ENCODE results near the gene SEMA5A.

SEMA5A gene

GRCh38 chr5:9425710-9426109, 120.2 kb downstream of the SEMA5A start:
- ChIA-PET CTCF (no interaction called here), POLR2A (no interaction called here)
- Histone ChIP-seq H3K27ac (ENCODE audit: extremely low read depth, low read depth, low read length) (no peak overlapping the region), H3K9me3 (ENCODE audit: control insufficient read depth, insufficient read depth, low read depth, low read length) (no peaks in the 10 kb centered on the region), H3K4me3 (ENCODE audit: low read depth, low read length) (no peak overlapping the region), H3K4me1 (ENCODE audit: control insufficient read depth, insufficient read depth, low read length) (peaks cover 30% of the 10 kb centered on the region), H3K36me3 (ENCODE audit: control insufficient read depth in 2 of 2, insufficient read depth in 1 of 2, low read length in 2 of 2) (no peaks in the 10 kb centered on the region)
- TF ChIP-seq SCRT2 (tag by site-specific recombination; IDR thresholded peaks at IDR 0.05) (no peak), PRDM4 (tag by site-specific recombination; IDR thresholded peaks at IDR 0.05) (no peak)

- POLR2A ChIA-PET = no interaction called here
- Histone ChIP-seq H3K27ac (ENCODE audit: extremely low read depth, low read depth, low read length) (no peak overlapping the region), H3K9me3 (ENCODE audit: control insufficient read depth, insufficient read depth, low read depth, low read length) (peaks cover under 1% of the 10 kb centered on the region; the same call in 1 of the 2 replicates), H3K4me1 (ENCODE audit: control insufficient read depth, insufficient read depth, low read length) (peaks cover 17% of the 10 kb centered on the region), H3K4me3 (ENCODE audit: low read depth, low read length) (no peak overlapping the region), H3K36me3 (ENCODE audit: control insufficient read depth in 2 of 2, insufficient read depth in 1 of 2, low read length in 2 of 2) (no peaks in the 10 kb centered on the region)
- CTCF ChIA-PET = interaction anchor here (0.6 to 0.8 kb wide), 3 partner anchors 36 to 1607 kb away, joined by 3 to 4 read pairs (median 3); no protein-coding TSS in a partner anchor
- no peak for TF ChIP-seq ZNF10 (tag by site-specific recombination; IDR thresholded peaks at IDR 0.05)
- no peak for TF ChIP-seq ZNF449 (tag by site-specific recombination; IDR thresholded peaks at IDR 0.05)
- TF ChIP-seq ZNF148 (tag by site-specific recombination; IDR thresholded peaks at IDR 0.05; ENCODE audit: borderline replicate concordance) = no peak
- TF ChIP-seq ZNF214 (tag by site-specific recombination; IDR thresholded peaks at IDR 0.05; ENCODE audit: borderline replicate concordance) = no peak
- TF ChIP-seq ZNF501 (tag by site-specific recombination; IDR thresholded peaks at IDR 0.05) = no peak
- TF ChIP-seq ZNF274 (IDR thresholded peaks at IDR 0.05; ENCODE audit: low read length) = no peak
- no peak for TF ChIP-seq ZNF274 (tag by site-specific recombination; IDR thresholded peaks at IDR 0.05; ENCODE audit: borderline replicate concordance)
- no peak for TF ChIP-seq PRDM2 (tag by site-specific recombination; IDR thresholded peaks at IDR 0.05; ENCODE audit: borderline replicate concordance)
- no peak for TF ChIP-seq WT1 (tag by site-specific recombination; IDR thresholded peaks at IDR 0.05)
- no peak for TF ChIP-seq ZFP69B (tag by site-specific recombination; IDR thresholded peaks at IDR 0.05)
- TF ChIP-seq ZNF223 (tag by site-specific recombination; IDR thresholded peaks at IDR 0.05) = no peak
- no peak for TF ChIP-seq ZNF792 (tag by site-specific recombination; IDR thresholded peaks at IDR 0.05)
- no peak for TF ChIP-seq ZNF132 (tag by site-specific recombination; IDR thresholded peaks at IDR 0.05; ENCODE audit: borderline replicate concordance)
- no peak for TF ChIP-seq HOXD13 (CRISPR knock-in tag; IDR thresholded peaks at IDR 0.05; ENCODE audit: borderline replicate concordance)
- TF ChIP-seq ZNF518A (tag by site-specific recombination; conservative IDR thresholded peaks at IDR 0.05; ENCODE audit: low read depth) = no peak
These were observed 122.3 kb downstream of the SEMA5A start for GRCh38 chr5:9423571-9423970.
